ENCODE results near the gene TMEM135.

The TMEM135 gene

DNA sequence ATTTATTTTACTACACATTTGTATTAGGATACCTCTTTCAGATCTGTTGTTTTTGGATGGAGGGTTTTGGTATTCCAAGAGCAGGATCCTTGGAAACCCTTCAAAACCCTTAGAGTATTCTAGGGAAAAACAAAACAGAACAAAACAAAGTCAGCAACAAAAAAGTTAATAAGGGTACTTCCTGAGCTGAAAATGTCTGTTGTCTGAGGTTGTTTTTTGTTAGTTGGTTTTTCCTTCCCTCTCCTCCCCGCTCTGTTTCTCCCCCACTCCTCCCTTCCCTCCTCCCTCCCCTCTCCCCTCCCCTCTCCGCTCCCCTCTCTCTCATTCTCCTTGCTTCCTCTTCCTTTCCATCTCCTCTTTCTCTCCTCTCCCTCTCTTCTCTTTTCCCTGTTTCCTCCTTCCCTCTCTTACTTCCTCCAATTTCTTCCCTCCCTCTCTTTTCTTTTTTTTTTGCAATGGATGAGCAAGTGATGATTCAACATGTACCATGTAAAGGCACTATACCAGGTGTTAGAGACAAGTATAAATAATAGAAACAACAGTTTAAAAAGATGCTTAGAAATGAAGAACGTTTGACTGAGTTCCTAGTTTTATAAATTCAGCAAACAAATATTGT is 160.6 kb downstream of the TMEM135 start:
- Histone ChIP-seq H3K27me3 (ENCODE audit: low read length) (no peaks in the 10 kb centered on the region), H3K4me2 (ENCODE audit: low read depth, low read length, poor library complexity, severe bottlenecking) (no peak overlapping the region), H3K79me2 (ENCODE audit: insufficient read depth, low read length) (no peaks in the 10 kb centered on the region), H4K20me1 (ENCODE audit: low read depth, low read length) (no peaks in the 10 kb centered on the region), H3F3A (ENCODE audit: insufficient read depth) (no peaks in the 10 kb centered on the region), H2AFZ (ENCODE audit: low read depth, low read length, severe bottlenecking) (no peak overlapping the region), H3K36me3 (ENCODE audit: low read length) (no peaks in the 10 kb centered on the region), H3K4me3 (ENCODE audit: insufficient read depth, low read length, poor library complexity, severe bottlenecking) (no peak overlapping the region), H3K27ac (ENCODE audit: low read depth, low read length) (no peak overlapping the region), H3K9ac (ENCODE audit: low read length) (no peak overlapping the region), H3K9me2 (replicated peaks; ENCODE audit: insufficient read depth, low read length) (no peaks in the 10 kb centered on the region), H3K9me3 (ENCODE audit: insufficient read depth, low read length) (no peaks in the 10 kb centered on the region)
- no peak for TF ChIP-seq EZH2phosphoT487 (conservative IDR thresholded peaks at IDR 0.05; ENCODE audit: low read length)
- TF ChIP-seq, protein P1, sequence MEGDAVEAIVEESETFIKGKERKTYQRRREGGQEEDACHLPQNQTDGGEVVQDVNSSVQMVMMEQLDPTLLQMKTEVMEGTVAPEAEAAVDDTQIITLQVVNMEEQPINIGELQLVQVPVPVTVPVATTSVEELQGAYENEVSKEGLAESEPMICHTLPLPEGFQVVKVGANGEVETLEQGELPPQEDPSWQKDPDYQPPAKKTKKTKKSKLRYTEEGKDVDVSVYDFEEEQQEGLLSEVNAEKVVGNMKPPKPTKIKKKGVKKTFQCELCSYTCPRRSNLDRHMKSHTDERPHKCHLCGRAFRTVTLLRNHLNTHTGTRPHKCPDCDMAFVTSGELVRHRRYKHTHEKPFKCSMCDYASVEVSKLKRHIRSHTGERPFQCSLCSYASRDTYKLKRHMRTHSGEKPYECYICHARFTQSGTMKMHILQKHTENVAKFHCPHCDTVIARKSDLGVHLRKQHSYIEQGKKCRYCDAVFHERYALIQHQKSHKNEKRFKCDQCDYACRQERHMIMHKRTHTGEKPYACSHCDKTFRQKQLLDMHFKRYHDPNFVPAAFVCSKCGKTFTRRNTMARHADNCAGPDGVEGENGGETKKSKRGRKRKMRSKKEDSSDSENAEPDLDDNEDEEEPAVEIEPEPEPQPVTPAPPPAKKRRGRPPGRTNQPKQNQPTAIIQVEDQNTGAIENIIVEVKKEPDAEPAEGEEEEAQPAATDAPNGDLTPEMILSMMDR (IDR thresholded peaks at IDR 0.05; ENCODE audit: insufficient read depth, low read length, poor library complexity, severe bottlenecking) = no peak

DNA sequence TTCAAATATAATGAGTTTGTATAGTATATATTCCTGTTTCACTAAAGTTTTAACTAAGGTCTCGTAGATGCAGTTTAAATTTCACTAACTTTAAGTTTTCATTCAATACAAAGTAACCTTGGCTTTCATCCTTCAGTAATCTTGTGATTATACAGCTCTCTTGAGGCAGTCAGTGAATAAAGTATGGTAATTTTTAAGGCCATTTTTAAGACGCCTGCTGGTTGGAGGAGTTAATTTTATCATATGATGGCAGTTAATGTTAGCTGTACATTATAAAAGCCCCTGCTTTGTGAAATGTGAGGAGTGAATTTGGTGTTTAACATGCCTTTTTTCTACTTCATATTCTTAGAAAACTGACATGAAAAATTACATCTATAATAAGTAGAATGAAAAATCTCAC is 163.6 kb downstream of the TMEM135 start:
- no peak overlapping the region for H3K4me2 ChIP-seq (ENCODE audit: low read depth, low read length, poor library complexity, severe bottlenecking)
- H3K79me2 ChIP-seq (ENCODE audit: insufficient read depth, low read length) = no peaks in the 10 kb centered on the region
- H2AFZ ChIP-seq (ENCODE audit: low read depth, low read length, severe bottlenecking) = no peak overlapping the region
- H3K27me3 ChIP-seq (ENCODE audit: low read length) = no peaks in the 10 kb centered on the region
- no peaks in the 10 kb centered on the region for H3K36me3 ChIP-seq (ENCODE audit: low read length)
- no peak overlapping the region for H3K4me3 ChIP-seq (ENCODE audit: insufficient read depth, low read length, poor library complexity, severe bottlenecking)
- no peaks in the 10 kb centered on the region for H3K9me3 ChIP-seq (ENCODE audit: insufficient read depth, low read length)
- no peaks in the 10 kb centered on the region for H4K20me1 ChIP-seq (ENCODE audit: low read depth, low read length)
- H3K27ac ChIP-seq (ENCODE audit: low read depth, low read length) = no peak overlapping the region
- TF ChIP-seq, protein P1 (IDR thresholded peaks at IDR 0.05; ENCODE audit: insufficient read depth, low read length, poor library complexity, severe bottlenecking) = no peak
- no peak for TF ChIP-seq EZH2phosphoT487 (conservative IDR thresholded peaks at IDR 0.05; ENCODE audit: low read length)
- H3K9me2 ChIP-seq (replicated peaks; ENCODE audit: insufficient read depth, low read length) = no peaks in the 10 kb centered on the region
- no peak overlapping the region for H3K9ac ChIP-seq (ENCODE audit: low read length)
- H3F3A ChIP-seq (ENCODE audit: insufficient read depth) = no peaks in the 10 kb centered on the region

DNA sequence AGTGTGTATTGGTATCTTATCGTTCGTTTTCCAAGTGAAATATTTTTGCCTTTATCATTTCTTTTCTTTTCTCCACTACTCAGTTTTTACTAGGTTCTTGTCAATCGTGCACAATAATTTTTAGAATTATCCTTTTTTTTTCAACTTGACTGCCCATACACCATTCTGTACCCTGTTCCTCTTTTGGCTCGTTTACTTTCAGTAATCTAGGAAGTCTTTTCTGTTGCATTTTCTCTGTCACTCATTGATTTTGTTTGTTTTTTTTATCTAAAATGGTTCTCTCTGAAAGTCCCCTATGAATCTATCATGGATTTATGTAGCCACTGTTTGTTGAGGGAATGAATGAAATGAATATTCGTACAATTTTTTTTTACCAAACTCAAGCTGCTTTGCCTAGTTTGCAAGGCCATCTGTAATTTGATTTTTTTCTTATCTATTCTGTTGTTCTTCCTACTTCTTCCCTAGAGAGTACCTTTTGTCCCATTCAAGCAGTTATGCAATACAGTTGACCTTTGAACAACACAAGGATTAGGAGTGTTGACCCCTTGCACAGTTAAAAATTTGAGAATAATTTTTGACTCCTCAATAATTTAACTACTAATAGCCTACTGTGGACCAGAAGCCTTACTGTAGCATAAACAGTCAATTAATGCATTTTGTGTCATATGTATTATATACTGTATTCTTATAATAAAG is 166.3 kb downstream of the TMEM135 start:
- no peak for TF ChIP-seq EZH2phosphoT487 (conservative IDR thresholded peaks at IDR 0.05; ENCODE audit: low read length)
- TF ChIP-seq, protein P1 (IDR thresholded peaks at IDR 0.05; ENCODE audit: insufficient read depth, low read length, poor library complexity, severe bottlenecking) = no peak
- H3K9ac ChIP-seq (ENCODE audit: low read length) = no peak overlapping the region
- H3K9me3 ChIP-seq (ENCODE audit: insufficient read depth, low read length) = no peaks in the 10 kb centered on the region
- H2AFZ ChIP-seq (ENCODE audit: low read depth, low read length, severe bottlenecking) = no peak overlapping the region
- no peaks in the 10 kb centered on the region for H3K27me3 ChIP-seq (ENCODE audit: low read length)
- H3K4me2 ChIP-seq (ENCODE audit: low read depth, low read length, poor library complexity, severe bottlenecking) = no peak overlapping the region
- H3K36me3 ChIP-seq (ENCODE audit: low read length) = no peaks in the 10 kb centered on the region
- H3K4me3 ChIP-seq (ENCODE audit: insufficient read depth, low read length, poor library complexity, severe bottlenecking) = no peak overlapping the region
- no peaks in the 10 kb centered on the region for H3K9me2 ChIP-seq (replicated peaks; ENCODE audit: insufficient read depth, low read length)
- H4K20me1 ChIP-seq (ENCODE audit: low read depth, low read length) = no peaks in the 10 kb centered on the region
- H3K79me2 ChIP-seq (ENCODE audit: insufficient read depth, low read length) = no peaks in the 10 kb centered on the region
- H3F3A ChIP-seq (ENCODE audit: insufficient read depth) = no peaks in the 10 kb centered on the region
- no peak overlapping the region for H3K27ac ChIP-seq (ENCODE audit: low read depth, low read length)
